ENCODE results near the gene ARHGEF19. TPM values are rescaled to one million over a fixed set of nuclear protein-coding genes. Genes with fewer than 3 reads are reported as not detected.

Gene ARHGEF19
- total and polyA plus RNA-seq, 2 of the 4 experiments (the other 2 are of a cell fraction): 4.5 to 16.8 TPM

DNA sequence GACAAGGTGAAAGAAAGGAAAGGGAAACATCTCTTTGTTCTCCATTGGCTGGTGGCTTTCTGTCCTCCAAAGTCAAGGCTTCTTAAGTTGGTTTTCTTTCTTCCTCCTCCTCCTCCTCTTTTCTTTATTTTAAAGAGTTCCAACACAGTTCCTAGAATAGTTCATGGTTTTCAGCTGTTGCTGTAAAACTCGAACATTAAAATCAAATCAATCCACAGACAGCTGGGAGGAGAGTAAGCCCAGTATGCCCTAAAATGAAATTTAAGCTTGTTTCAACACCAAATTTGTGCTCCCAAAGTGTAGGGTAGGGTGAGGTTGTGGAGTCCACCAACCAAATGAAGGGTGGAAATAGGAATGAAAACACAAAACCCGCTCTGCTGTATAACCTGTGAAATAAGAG lies 35.0 kb upstream of the ARHGEF19 start:
- no peak overlapping the region for H3K14ac ChIP-seq (replicated peaks; ENCODE audit: low read depth, low read length)

More for the DNA sequence above, 35.0 kb upstream of the ARHGEF19 start:
- Histone ChIP-seq H3K4ac (ENCODE audit: low read depth, low read length) (no peak overlapping the region), H2BK20ac (ENCODE audit: low read depth, low read length) (no peak overlapping the region), H3K9ac (ENCODE audit: low read depth, low read length) (no peak overlapping the region), H2BK5ac (ENCODE audit: low read depth, low read length, poor library complexity, severe bottlenecking) (no peak overlapping the region), H2AK9ac (replicated peaks; ENCODE audit: low read depth, low read length, poor library complexity) (no peak overlapping the region), H3K4me3 (ENCODE audit: insufficient read depth, low read depth, low read length) (no peak overlapping the region), H4K20me1 (ENCODE audit: insufficient read depth, low read length) (peaks cover 8% of the 10 kb centered on the region; the same call in 1 of the 2 replicates), H2AFZ (replicated peaks; ENCODE audit: low read length, poor library complexity) (no peak overlapping the region), H4K8ac (ENCODE audit: low read depth in 2 of 2, low read length in 2 of 2) (no peak overlapping the region), H3K23ac (ENCODE audit: low read depth, low read length) (no peak overlapping the region), H3K4me1 (ENCODE audit: control insufficient read depth, insufficient read depth, low read length) (peaks cover 17% of the 10 kb centered on the region), H2BK120ac (ENCODE audit: low read depth, low read length) (no peak overlapping the region), H4K91ac (ENCODE audit: insufficient read depth, low read depth, low read length) (no peak overlapping the region), H3K56ac (ENCODE audit: extremely low read depth, insufficient read depth, low read length) (no peak overlapping the region), H3K79me1 (ENCODE audit: low read depth in 1 of 2, low read length in 2 of 2) (peaks cover 16 to 28% of the 10 kb centered on the region in 2 experiments), H3K18ac (ENCODE audit: low read depth, low read length) (no peak overlapping the region), H4K5ac (ENCODE audit: low read depth, low read length) (no peak overlapping the region), H3K36me3 (ENCODE audit: control insufficient read depth, insufficient read depth, low read length) (peaks cover 22% of the 10 kb centered on the region), H3K4me2 (ENCODE audit: low read depth, low read length) (no peak overlapping the region), H3K9me3 (ENCODE audit: control insufficient read depth, insufficient read depth, low read length) (no peaks in the 10 kb centered on the region), H2AK5ac (ENCODE audit: low read depth, low read length) (no peak overlapping the region), H3K9me1 (ENCODE audit: insufficient read depth, low read length) (peaks cover 20% of the 10 kb centered on the region), H3K27me3 (ENCODE audit: control insufficient read depth, insufficient read depth, low read length) (no peaks in the 10 kb centered on the region), H3K27ac (ENCODE audit: insufficient read depth, low read length) (no peak overlapping the region), H2BK15ac (ENCODE audit: low read depth, low read length) (no peak overlapping the region)
- TF ChIP-seq CEBPB (IDR thresholded peaks at IDR 0.05; ENCODE audit: low read depth, low read length): no peak
- TF ChIP-seq, protein P1, sequence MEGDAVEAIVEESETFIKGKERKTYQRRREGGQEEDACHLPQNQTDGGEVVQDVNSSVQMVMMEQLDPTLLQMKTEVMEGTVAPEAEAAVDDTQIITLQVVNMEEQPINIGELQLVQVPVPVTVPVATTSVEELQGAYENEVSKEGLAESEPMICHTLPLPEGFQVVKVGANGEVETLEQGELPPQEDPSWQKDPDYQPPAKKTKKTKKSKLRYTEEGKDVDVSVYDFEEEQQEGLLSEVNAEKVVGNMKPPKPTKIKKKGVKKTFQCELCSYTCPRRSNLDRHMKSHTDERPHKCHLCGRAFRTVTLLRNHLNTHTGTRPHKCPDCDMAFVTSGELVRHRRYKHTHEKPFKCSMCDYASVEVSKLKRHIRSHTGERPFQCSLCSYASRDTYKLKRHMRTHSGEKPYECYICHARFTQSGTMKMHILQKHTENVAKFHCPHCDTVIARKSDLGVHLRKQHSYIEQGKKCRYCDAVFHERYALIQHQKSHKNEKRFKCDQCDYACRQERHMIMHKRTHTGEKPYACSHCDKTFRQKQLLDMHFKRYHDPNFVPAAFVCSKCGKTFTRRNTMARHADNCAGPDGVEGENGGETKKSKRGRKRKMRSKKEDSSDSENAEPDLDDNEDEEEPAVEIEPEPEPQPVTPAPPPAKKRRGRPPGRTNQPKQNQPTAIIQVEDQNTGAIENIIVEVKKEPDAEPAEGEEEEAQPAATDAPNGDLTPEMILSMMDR (conservative IDR thresholded peaks at IDR 0.05; ENCODE audit: low read depth, low read length): no peak
- no peak for TF ChIP-seq MAFK (IDR thresholded peaks at IDR 0.05; ENCODE audit: low read depth, low read length)
- TF ChIP-seq POLR2A (IDR thresholded peaks at IDR 0.05; ENCODE audit: low read depth, low read length): no peak
- TF ChIP-seq RCOR1 (IDR thresholded peaks at IDR 0.05; ENCODE audit: insufficient replicate concordance, low read length): no peak
- no peak for TF ChIP-seq SMC3 (IDR thresholded peaks at IDR 0.05; ENCODE audit: low read depth, low read length)
- TF ChIP-seq RFX5 (IDR thresholded peaks at IDR 0.05; ENCODE audit: low read depth, low read length): no peak
- TF ChIP-seq NFE2L2 (IDR thresholded peaks at IDR 0.05; ENCODE audit: low read depth, low read length): no peak
- TF ChIP-seq, protein P2, sequence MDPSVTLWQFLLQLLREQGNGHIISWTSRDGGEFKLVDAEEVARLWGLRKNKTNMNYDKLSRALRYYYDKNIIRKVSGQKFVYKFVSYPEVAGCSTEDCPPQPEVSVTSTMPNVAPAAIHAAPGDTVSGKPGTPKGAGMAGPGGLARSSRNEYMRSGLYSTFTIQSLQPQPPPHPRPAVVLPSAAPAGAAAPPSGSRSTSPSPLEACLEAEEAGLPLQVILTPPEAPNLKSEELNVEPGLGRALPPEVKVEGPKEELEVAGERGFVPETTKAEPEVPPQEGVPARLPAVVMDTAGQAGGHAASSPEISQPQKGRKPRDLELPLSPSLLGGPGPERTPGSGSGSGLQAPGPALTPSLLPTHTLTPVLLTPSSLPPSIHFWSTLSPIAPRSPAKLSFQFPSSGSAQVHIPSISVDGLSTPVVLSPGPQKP (IDR thresholded peaks at IDR 0.05; ENCODE audit: borderline replicate concordance, low read depth, low read length): no peak
- TF ChIP-seq FOS (IDR thresholded peaks at IDR 0.05; ENCODE audit: low read depth, low read length): no peak
- TF ChIP-seq MAZ (IDR thresholded peaks at IDR 0.05; ENCODE audit: borderline replicate concordance, low read depth, low read length): no peak
- no peak for TF ChIP-seq BHLHE40 (IDR thresholded peaks at IDR 0.05; ENCODE audit: low read depth, low read length)
- TF ChIP-seq MXI1 (IDR thresholded peaks at IDR 0.05; ENCODE audit: borderline replicate concordance, low read depth, low read length): no peak
- TF ChIP-seq, protein P3, sequence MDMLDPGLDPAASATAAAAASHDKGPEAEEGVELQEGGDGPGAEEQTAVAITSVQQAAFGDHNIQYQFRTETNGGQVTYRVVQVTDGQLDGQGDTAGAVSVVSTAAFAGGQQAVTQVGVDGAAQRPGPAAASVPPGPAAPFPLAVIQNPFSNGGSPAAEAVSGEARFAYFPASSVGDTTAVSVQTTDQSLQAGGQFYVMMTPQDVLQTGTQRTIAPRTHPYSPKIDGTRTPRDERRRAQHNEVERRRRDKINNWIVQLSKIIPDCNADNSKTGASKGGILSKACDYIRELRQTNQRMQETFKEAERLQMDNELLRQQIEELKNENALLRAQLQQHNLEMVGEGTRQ (IDR thresholded peaks at IDR 0.05; ENCODE audit: low read depth, low read length): no peak
- TF ChIP-seq CHD1 (IDR thresholded peaks at IDR 0.05; ENCODE audit: low read depth, low read length): no peak
- TF ChIP-seq RAD21 (IDR thresholded peaks at IDR 0.05; ENCODE audit: low read length): no peak
- no peak for ATAC-seq (ENCODE audit: low read depth)
- in situ Hi-C loops (cut with MboI; ENCODE audit: low sequenced_read_pairs) (no loop called here), intact Hi-C loops (cut with micrococcal nuclease) (no loop called here), dilution Hi-C loops (cut with HindIII; ENCODE audit: low sequenced_read_pairs, unreplicated experiment) (no loop called here)
- BruUV-seq (replicated peaks): no TSS peak
- no peak for DNase-seq
- ChIA-PET CTCF (interaction anchor here (0.6 to 1.2 kb wide), 3 partner anchors 11 to 234 kb away, joined by 3 to 8 read pairs (median 3); partner anchors contain the start of gene CPLANE2), POLR2A (ENCODE audit: unreplicated experiment) (no interaction called here)
- WGBS, 2 experiments (ENCODE audit: extremely low coverage in 2 of 2, insufficient read length in 1 of 2): 100% methylated on average over 1 of the region's 2 CpGs; no CpG with 5 or more reads in 1 of the 2 experiments
